Upper lobe of left lung (tissue), 6 donors: Measurements from ENCODE around the gene LRPAP1. TPM values are rescaled to one million over a fixed set of nuclear protein-coding genes. Genes with fewer than 3 reads are reported as not detected.
A peak's percentile ranks its signal among the peaks of the same experiment; 100 is the strongest.

Experiments
- ATAC-seq, 2 donors: fragments of 200-7000 bp; cut with Tn5 transposase; one replicate each; pipeline ENCODE4 v1.9.1; 2022; ENCODE audit warnings: mild to moderate bottlenecking in 2 of 2, moderate library complexity in 2 of 2; ENCODE audit not compliant: low FRiP score in 2 of 2
- DNase-seq, 2 donors: peaks; one replicate each; pipeline ENCODE4 v3.0.0-alpha.2; 2019 to 2020
- H3K27ac ChIP-seq, 4 donors: fragments of 200-600 bp; sonication (generic); one replicate each; pipeline ENCODE4 v1.5.1; 2016 to 2019
- H3K27me3 ChIP-seq, 4 donors: fragments of 200-600 bp; sonication (generic); one replicate each; pipeline ENCODE4 v1.5.1; 2017 to 2019
- H3K36me3 ChIP-seq, 4 donors: fragments of 200-600 bp; sonication (generic); one replicate each; pipeline ENCODE4 v1.5.1; 2016 to 2019
- H3K4me1 ChIP-seq, 4 donors: fragments of 200-600 bp; sonication (generic); one replicate each; pipeline ENCODE4 v1.5.1; 2018 to 2019
- H3K4me3 ChIP-seq, 4 donors: fragments of 200-600 bp; sonication (generic); one replicate each; pipeline ENCODE4 v1.5.1; 2017 to 2019; ENCODE audit warnings: mild to moderate bottlenecking in 2 of 4, moderate library complexity in 1 of 4
- H3K9me3 ChIP-seq, 4 donors: fragments of 200-600 bp; sonication (generic); one replicate each; pipeline ENCODE4 v1.5.1; 2018 to 2019
- EP300 ChIP-seq, 4 donors: sonication (generic); formaldehyde crosslinking; IDR thresholded peaks; one replicate each; pipeline ENCODE4 v1.5.1; 2017; ENCODE audit warnings: antibody characterized with exemption in 4 of 4, control low read depth in 2 of 4
- POLR2A ChIP-seq, 4 donors: fragments of 450-650 bp; IDR thresholded peaks; one replicate each; pipeline ENCODE4 v1.5.1; 2016 to 2017; ENCODE audit warnings: antibody characterized with exemption in 4 of 4, mild to moderate bottlenecking in 2 of 4
- POLR2AphosphoS5 ChIP-seq, 2 donors: sonication (generic); formaldehyde crosslinking; IDR thresholded peaks; one replicate each; pipeline ENCODE4 v1.5.1; 2017; ENCODE audit warnings: antibody characterized with exemption in 2 of 2
- WGBS, 2 donors: methylation state at CpG; one replicate each; pipeline ENCODE4 v1.1.5; 2017 to 2018; 5-methylcytosine and 5-hydroxymethylcytosine counted together
- total RNA-seq, 6 donors: library from RNA; depleted of rRNA in 4 of 6; stranded (reverse); fragments of >200 nt in 4 of 6; gene quantifications; one replicate each; pipeline versions ENCODE4 v1.1.0 to v1.2.1, GENCODE V29; 2016 to 2021
- TF ChIP-seq, protein P1 (sequence below), 6 experiments: fragments of 450-650 bp in 4 of 6; fragments of 200-600 bp in 2 of 6; sonication (generic) in 2 of 6; IDR thresholded peaks; one replicate each; pipeline ENCODE4 v1.5.1; 2016 to 2019; ENCODE audit warnings: antibody characterized with exemption in 6 of 6
- donor health status: DM: no; HTN: no; CAD: no; lungs with moderate emphysema.
- donor health status: DM: no; HTN: yes; CAD: no; lungs with severe emphysema.

Gene LRPAP1
- total RNA-seq, 6 donors from 2014 or later: 98.5 to 267 (median 251) TPM

GRCh38 chr4:3473181-3473950 lies 58.9 kb downstream of the LRPAP1 start:
- DNase-seq: peak in 1 of 2 donors; percentile 79
- no peaks in the 10 kb centered on the region for H3K9me3 ChIP-seq
- WGBS, 2 donors: 85 to 87% methylated on average over 10 to 37 of the region's 41 CpGs
- ATAC-seq: no peak
- peaks cover 0 to 11% (median 0%) of the 10 kb centered on the region in 4 donors for H3K4me1 ChIP-seq
- no peak overlapping the region for H3K27ac ChIP-seq
- H3K4me3 ChIP-seq: no peak overlapping the region
- no peaks in the 10 kb centered on the region for H3K27me3 ChIP-seq
- no peaks in the 10 kb centered on the region for H3K36me3 ChIP-seq
- TF ChIP-seq EP300 (IDR thresholded peaks at IDR 0.05): no peak

DNA sequence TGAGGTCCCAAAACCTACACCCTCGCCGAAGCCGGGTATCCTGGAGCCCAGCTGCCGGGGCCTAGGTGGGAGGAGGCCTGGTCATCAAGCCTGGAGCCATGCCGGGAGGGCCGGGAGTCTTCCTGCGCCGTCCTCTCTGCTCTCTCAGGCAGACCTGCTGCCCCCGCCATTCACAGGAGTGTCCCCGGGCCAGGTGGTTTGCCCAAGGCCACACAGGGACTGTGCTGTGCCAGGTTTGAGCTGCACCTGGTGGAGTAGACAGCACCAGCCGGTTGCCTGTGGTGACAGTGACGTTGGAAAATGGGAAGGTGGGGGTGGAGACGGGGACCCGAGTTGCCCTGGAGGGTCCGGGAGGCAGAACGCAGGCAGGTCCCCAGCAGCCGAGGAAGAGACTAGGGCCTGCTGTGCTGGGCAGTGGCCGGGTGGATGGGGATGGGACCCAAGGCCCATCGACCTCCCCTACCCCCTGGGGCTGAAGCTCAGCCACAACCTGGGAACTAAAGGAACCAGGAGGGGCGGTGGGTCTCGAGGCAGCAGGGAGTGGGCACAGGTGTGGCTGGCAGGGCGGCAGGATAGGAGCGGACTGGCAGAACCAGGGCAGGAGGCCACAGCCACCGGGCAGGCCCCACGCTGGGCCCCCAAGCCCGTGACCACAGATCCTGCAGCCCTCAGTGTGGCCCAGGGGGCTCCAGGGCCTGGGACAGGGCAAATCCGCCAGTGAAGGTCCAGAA lies 59.6 kb downstream of the LRPAP1 start:
- ATAC-seq: no peak
- no peak overlapping the region for H3K4me3 ChIP-seq
- no peaks in the 10 kb centered on the region for H3K36me3 ChIP-seq
- H3K9me3 ChIP-seq: no peaks in the 10 kb centered on the region
- no peak for TF ChIP-seq POLR2A (IDR thresholded peaks at IDR 0.05)
- TF ChIP-seq, protein P1, sequence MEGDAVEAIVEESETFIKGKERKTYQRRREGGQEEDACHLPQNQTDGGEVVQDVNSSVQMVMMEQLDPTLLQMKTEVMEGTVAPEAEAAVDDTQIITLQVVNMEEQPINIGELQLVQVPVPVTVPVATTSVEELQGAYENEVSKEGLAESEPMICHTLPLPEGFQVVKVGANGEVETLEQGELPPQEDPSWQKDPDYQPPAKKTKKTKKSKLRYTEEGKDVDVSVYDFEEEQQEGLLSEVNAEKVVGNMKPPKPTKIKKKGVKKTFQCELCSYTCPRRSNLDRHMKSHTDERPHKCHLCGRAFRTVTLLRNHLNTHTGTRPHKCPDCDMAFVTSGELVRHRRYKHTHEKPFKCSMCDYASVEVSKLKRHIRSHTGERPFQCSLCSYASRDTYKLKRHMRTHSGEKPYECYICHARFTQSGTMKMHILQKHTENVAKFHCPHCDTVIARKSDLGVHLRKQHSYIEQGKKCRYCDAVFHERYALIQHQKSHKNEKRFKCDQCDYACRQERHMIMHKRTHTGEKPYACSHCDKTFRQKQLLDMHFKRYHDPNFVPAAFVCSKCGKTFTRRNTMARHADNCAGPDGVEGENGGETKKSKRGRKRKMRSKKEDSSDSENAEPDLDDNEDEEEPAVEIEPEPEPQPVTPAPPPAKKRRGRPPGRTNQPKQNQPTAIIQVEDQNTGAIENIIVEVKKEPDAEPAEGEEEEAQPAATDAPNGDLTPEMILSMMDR (IDR thresholded peaks at IDR 0.05): no peak
- TF ChIP-seq POLR2AphosphoS5 (IDR thresholded peaks at IDR 0.05): no peak
- no peak for TF ChIP-seq EP300 (IDR thresholded peaks at IDR 0.05)
- peaks cover 0 to 11% (median 0%) of the 10 kb centered on the region in 4 donors for H3K4me1 ChIP-seq
- peak in 1 of 2 donors; percentile 67 for DNase-seq
- 92% methylated on average over 19 to 27 of the region's 27 CpGs for WGBS, 2 donors
- H3K27me3 ChIP-seq: no peaks in the 10 kb centered on the region
- H3K27ac ChIP-seq: no peak overlapping the region

DNA sequence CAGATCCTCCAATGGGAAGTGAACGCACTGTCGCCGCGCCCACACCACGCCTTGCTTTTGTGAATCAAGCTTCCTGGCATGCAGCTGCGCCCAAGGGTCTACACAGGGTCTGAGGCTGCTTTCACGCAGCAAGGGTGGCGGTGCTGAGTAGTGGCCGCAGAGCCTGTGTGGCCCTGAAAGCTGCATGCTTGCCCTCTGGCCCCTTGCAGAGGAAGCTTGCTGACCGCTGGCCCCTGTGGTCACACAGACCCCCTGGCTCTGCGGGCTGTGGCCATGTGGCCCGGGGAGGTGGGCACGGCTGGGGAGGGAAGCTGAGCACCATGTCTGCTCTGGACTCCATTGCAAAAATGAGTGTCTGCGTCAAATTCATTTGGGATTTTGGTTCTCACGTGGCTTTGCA lies 60.3 kb downstream of the LRPAP1 start:
- TF ChIP-seq POLR2A (IDR thresholded peaks at IDR 0.05): no peak
- TF ChIP-seq, protein P1 (IDR thresholded peaks at IDR 0.05): no peak
- no peak for TF ChIP-seq EP300 (IDR thresholded peaks at IDR 0.05)
- no peak for TF ChIP-seq POLR2AphosphoS5 (IDR thresholded peaks at IDR 0.05)
- ATAC-seq: no peak
- 85 to 98% methylated on average over 11 to 15 of the region's 15 CpGs for WGBS, 2 donors

DNA sequence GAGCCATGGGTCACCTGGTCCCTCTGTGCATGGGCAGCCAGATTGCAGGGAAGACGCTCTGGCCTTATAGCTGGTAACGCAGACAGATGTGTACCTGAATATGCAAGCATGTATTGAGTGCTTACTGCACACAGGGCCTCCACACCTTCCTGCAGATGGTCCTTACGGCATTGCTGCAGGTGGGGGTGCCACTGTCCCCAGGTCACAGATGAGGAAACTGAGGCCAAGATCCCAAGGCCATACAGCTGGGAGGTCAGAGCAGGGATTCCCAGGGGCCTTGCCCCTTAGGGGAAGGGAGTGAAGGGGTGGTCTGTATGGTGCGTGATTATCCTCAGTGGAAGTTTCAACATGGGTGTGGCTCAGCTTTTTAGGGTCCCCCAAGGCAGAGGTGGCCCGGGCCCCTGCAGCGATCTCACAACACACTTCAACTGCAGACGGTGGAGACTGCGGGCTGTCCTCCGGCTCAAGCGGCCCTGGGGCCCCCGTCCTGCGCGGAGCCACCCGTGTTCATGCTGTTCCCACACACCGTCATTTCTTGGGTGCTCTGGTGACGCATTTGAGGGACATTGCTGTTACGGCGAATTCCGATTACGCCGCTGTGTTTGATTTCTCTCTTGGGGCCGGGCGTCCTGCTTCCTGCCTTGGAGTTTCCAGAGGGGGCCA lies 61.0 kb downstream of the LRPAP1 start:
- Histone ChIP-seq H3K27ac (no peak overlapping the region), H3K4me1 (peaks cover 0 to 11% (median 0%) of the 10 kb centered on the region in 4 donors), H3K36me3 (no peaks in the 10 kb centered on the region), H3K4me3 (no peak overlapping the region), H3K9me3 (no peaks in the 10 kb centered on the region), H3K27me3 (no peaks in the 10 kb centered on the region)
- TF ChIP-seq POLR2AphosphoS5 (IDR thresholded peaks at IDR 0.05) (no peak), EP300 (IDR thresholded peaks at IDR 0.05) (no peak), POLR2A (IDR thresholded peaks at IDR 0.05) (no peak)
- TF ChIP-seq, protein P1 (IDR thresholded peaks at IDR 0.05): no peak
- ATAC-seq (no peak), DNase-seq (peak in 1 of 2 donors; percentile 65)
- 92 to 95% methylated on average over 21 to 23 of the region's 23 CpGs for whole genome bisulfite sequencing, 2 donors

More for the DNA sequence above, 60.3 kb downstream of the LRPAP1 start:
- Histone ChIP-seq H3K4me1 (peaks cover 0 to 11% (median 0%) of the 10 kb centered on the region in 4 donors), H3K4me3 (no peak overlapping the region), H3K27ac (no peak overlapping the region), H3K36me3 (no peaks in the 10 kb centered on the region), H3K9me3 (no peaks in the 10 kb centered on the region), H3K27me3 (no peaks in the 10 kb centered on the region)
- peak in 1 of 2 donors; percentile 51 for DNase-seq
